Astrocyte (in vitro differentiated cells and primary cell): ENCODE results near the gene FTH1. TPM values are rescaled to one million over a fixed set of nuclear protein-coding genes. Genes with fewer than 3 reads are reported as not detected.

Experiments
- DNase-seq: peaks from one replicate; pipeline ENCODE4 v3.0.0-alpha.2; 2010; ENCODE audit warnings: low read depth
- FAIRE-seq: peaks from 2 replicates; lab custom pipeline; 2011; peaks lifted over from hg19 to GRCh38; lab: Jason Lieb, UNC
- H2AFZ ChIP-seq: 2 replicates; pipeline ENCODE4 v1.6.0; 2012; ENCODE audit warnings: low read depth, low read length, inconsistent platforms
- H3K27ac ChIP-seq: 2 replicates; pipeline ENCODE4 v1.5.1; 2011; ENCODE audit warnings: low read depth, low read length, inconsistent platforms
- H3K27me3 ChIP-seq: 2 replicates; pipeline ENCODE4 v1.6.0; 2011; ENCODE audit warnings: low read length, inconsistent platforms; ENCODE audit not compliant: insufficient read depth
- H3K36me3 ChIP-seq: 2 replicates; pipeline ENCODE4 v1.5.1; 2011; ENCODE audit warnings: low read length, inconsistent platforms; ENCODE audit not compliant: insufficient read depth
- H3K4me1 ChIP-seq: 2 replicates; pipeline ENCODE4 v1.5.1; 2011; ENCODE audit warnings: low read length, inconsistent platforms; ENCODE audit not compliant: insufficient read depth
- H3K4me2 ChIP-seq: 2 replicates; pipeline ENCODE4 v1.6.0; 2012; ENCODE audit warnings: low read length, inconsistent platforms
- H3K4me3 ChIP-seq: 2 replicates; pipeline ENCODE4 v1.5.1; 2011; ENCODE audit warnings: low read depth, mild to moderate bottlenecking, low read length, inconsistent platforms; ENCODE audit not compliant: insufficient read depth
- H3K79me2 ChIP-seq: 2 replicates; pipeline ENCODE4 v1.6.0; 2012; ENCODE audit warnings: mild to moderate bottlenecking, low read length, inconsistent platforms; ENCODE audit not compliant: insufficient read depth
- H3K9ac ChIP-seq: 2 replicates; pipeline ENCODE4 v1.6.0; 2012; ENCODE audit warnings: mild to moderate bottlenecking, low read length, inconsistent platforms
- H3K9me3 ChIP-seq: 2 replicates; pipeline ENCODE4 v1.5.1; 2012; ENCODE audit warnings: low read depth, mild to moderate bottlenecking, low read length, inconsistent platforms; ENCODE audit not compliant: insufficient read depth
- H4K20me1 ChIP-seq: 2 replicates; pipeline ENCODE4 v1.6.0; 2012; ENCODE audit warnings: low read length, inconsistent platforms; ENCODE audit not compliant: insufficient read depth
- H3K27ac Mint-ChIP-seq: one replicate; pipeline ENCODE4 v1.8.0; 2021; ENCODE audit warnings: mild to moderate bottlenecking, mixed read lengths; ENCODE audit not compliant: unreplicated experiment
- H3K27me3 Mint-ChIP-seq: one replicate; pipeline ENCODE4 v1.8.0; 2021; ENCODE audit warnings: low read depth, mixed read lengths; ENCODE audit not compliant: unreplicated experiment
- H3K36me3 Mint-ChIP-seq: one replicate; pipeline ENCODE4 v1.8.0; 2021; ENCODE audit warnings: low read depth, mixed read lengths; ENCODE audit not compliant: unreplicated experiment
- H3K4me1 Mint-ChIP-seq: one replicate; pipeline ENCODE4 v1.8.0; 2021; ENCODE audit warnings: low read depth, mixed read lengths; ENCODE audit not compliant: unreplicated experiment
- H3K4me3 Mint-ChIP-seq: one replicate; pipeline ENCODE4 v1.8.0; 2021; ENCODE audit warnings: mild to moderate bottlenecking, moderate library complexity, mixed read lengths; ENCODE audit not compliant: unreplicated experiment
- H3K9me3 Mint-ChIP-seq: one replicate; pipeline ENCODE4 v1.8.0; 2021; ENCODE audit warnings: mild to moderate bottlenecking, mixed read lengths; ENCODE audit not compliant: unreplicated experiment
- EZH2 ChIP-seq: IDR thresholded peaks from 2 replicates; pipeline ENCODE4 v1.6.1; 2012; ENCODE audit warnings: mild to moderate bottlenecking, low read length, inconsistent platforms; ENCODE audit not compliant: insufficient read depth
- total RNA-seq: library from RNA; stranded (reverse); gene quantifications from 2 replicates; pipeline ENCODE4 v1.2.1, GENCODE V29; 2021
- TF ChIP-seq, protein P1 (sequence below): IDR thresholded peaks from 2 replicates; pipeline ENCODE4 v1.5.1; 2011; ENCODE audit warnings: low read depth, mild to moderate bottlenecking, inconsistent platforms, low read length, moderate library complexity; ENCODE audit not compliant: insufficient read depth

FTH1 gene
- total RNA-seq, 1 donor from 2014 or later = 2,092 TPM

DNA sequence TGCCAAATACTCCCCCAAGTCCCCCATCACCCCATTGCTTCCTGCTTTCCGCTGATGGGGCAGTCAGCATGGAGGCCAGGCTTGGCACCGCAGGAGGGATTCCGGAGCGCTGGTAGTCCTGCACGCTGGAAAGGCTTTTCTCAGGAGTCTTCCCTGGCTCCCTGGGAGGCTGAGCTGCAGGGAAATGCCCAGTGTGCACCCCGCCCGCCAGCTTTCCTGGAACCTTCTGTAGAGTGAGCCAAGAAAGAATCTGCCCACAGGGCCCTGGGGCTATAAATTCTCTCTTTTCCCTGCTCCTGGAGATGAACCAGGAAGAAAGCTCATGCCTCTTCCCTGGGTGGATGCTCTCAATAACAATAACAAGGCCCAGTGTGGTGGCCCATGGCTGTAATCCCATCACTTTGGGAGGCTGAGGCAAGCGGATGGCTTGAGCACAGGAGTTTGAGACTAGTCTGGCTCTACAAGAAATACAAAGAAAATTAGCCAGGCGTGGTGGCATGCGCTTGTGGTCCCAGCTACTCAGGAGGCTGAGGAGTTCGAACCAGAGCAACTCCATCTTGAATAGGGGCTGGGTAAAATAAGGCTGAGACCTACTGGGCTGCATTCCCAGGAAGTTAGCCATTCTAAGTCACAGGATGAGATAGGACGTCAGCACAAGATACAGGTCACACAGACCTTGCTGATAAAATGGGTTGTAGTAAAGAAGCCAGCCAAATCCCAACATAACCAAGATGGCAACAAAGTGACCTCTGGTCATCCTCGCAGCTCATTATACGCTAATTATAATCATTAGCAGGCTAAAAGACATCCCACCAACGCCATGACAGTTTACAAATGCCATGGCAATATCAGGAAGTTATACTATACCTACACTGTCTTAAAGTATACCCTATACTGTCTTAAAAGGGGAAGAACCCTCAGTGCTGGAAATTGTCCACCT, 46.4 kb upstream of the FTH1 start:
- no peaks in the 10 kb centered on the region for H3K4me1 ChIP-seq
- H3K79me2 ChIP-seq = no peaks in the 10 kb centered on the region
- H3K4me3 ChIP-seq = no peak overlapping the region
- FAIRE-seq (no peak), DNase-seq (no peak)
- Mint-ChIP-seq H3K36me3 (no peaks in the 10 kb centered on the region), H3K4me1 (peaks cover 7% of the 10 kb centered on the region), H3K27ac (no peak overlapping the region), H3K4me3 (no peak overlapping the region), H3K9me3 (peaks cover 10% of the 10 kb centered on the region), H3K27me3 (peaks cover 2% of the 10 kb centered on the region)
- H3K27me3 ChIP-seq = peaks cover 2% of the 10 kb centered on the region
- H3K4me2 ChIP-seq = no peak overlapping the region
- H2AFZ ChIP-seq = no peak overlapping the region
- no peak overlapping the region for H3K9ac ChIP-seq
- no peak overlapping the region for H3K27ac ChIP-seq
- TF ChIP-seq, protein P1, sequence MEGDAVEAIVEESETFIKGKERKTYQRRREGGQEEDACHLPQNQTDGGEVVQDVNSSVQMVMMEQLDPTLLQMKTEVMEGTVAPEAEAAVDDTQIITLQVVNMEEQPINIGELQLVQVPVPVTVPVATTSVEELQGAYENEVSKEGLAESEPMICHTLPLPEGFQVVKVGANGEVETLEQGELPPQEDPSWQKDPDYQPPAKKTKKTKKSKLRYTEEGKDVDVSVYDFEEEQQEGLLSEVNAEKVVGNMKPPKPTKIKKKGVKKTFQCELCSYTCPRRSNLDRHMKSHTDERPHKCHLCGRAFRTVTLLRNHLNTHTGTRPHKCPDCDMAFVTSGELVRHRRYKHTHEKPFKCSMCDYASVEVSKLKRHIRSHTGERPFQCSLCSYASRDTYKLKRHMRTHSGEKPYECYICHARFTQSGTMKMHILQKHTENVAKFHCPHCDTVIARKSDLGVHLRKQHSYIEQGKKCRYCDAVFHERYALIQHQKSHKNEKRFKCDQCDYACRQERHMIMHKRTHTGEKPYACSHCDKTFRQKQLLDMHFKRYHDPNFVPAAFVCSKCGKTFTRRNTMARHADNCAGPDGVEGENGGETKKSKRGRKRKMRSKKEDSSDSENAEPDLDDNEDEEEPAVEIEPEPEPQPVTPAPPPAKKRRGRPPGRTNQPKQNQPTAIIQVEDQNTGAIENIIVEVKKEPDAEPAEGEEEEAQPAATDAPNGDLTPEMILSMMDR = no peak
- no peak for TF ChIP-seq EZH2
- H4K20me1 ChIP-seq = no peaks in the 10 kb centered on the region
- H3K36me3 ChIP-seq = no peaks in the 10 kb centered on the region
- no peaks in the 10 kb centered on the region for H3K9me3 ChIP-seq

GRCh38 chr11:62012832-62013461, 45.5 kb upstream of the FTH1 start:
- H3K4me3 Mint-ChIP-seq = peak overlapping the region; percentile 14
- peaks cover 2% of the 10 kb centered on the region for H3K27me3 Mint-ChIP-seq
- Histone ChIP-seq H3K27ac (no peak overlapping the region), H3K9ac (no peak overlapping the region), H4K20me1 (no peaks in the 10 kb centered on the region), H3K27me3 (peaks cover 2% of the 10 kb centered on the region), H3K36me3 (no peaks in the 10 kb centered on the region), H2AFZ (no peak overlapping the region), H3K79me2 (no peaks in the 10 kb centered on the region), H3K4me1 (no peaks in the 10 kb centered on the region), H3K9me3 (no peaks in the 10 kb centered on the region), H3K4me3 (no peak overlapping the region), H3K4me2 (no peak overlapping the region)
- TF ChIP-seq, protein P1 = no peak
- no peak for DNase-seq
- FAIRE-seq = no peak
- peaks cover 10% of the 10 kb centered on the region for H3K9me3 Mint-ChIP-seq
- no peak overlapping the region for H3K27ac Mint-ChIP-seq
- peaks cover 7% of the 10 kb centered on the region for H3K4me1 Mint-ChIP-seq
- no peaks in the 10 kb centered on the region for H3K36me3 Mint-ChIP-seq

- no peaks in the 10 kb centered on the region for H3K9me3 ChIP-seq
- no peak overlapping the region for H3K4me2 ChIP-seq
- peaks cover 2% of the 10 kb centered on the region for H3K27me3 Mint-ChIP-seq
- no peaks in the 10 kb centered on the region for H3K36me3 Mint-ChIP-seq
- no peaks in the 10 kb centered on the region for H3K36me3 ChIP-seq
- peaks cover 2% of the 10 kb centered on the region for H3K27me3 ChIP-seq
- H3K4me3 ChIP-seq = no peak overlapping the region
- no peak overlapping the region for H3K9ac ChIP-seq
- H3K79me2 ChIP-seq = no peaks in the 10 kb centered on the region
- FAIRE-seq (no peak), DNase-seq (peak; percentile 42)
- no peak for TF ChIP-seq EZH2
- TF ChIP-seq, protein P1 = no peak
- peaks cover 7% of the 10 kb centered on the region for H3K4me1 Mint-ChIP-seq
- H3K27ac Mint-ChIP-seq = no peak overlapping the region
- no peak overlapping the region for H2AFZ ChIP-seq
- no peak overlapping the region for H3K27ac ChIP-seq
- peaks cover 10% of the 10 kb centered on the region for H3K9me3 Mint-ChIP-seq
- H3K4me1 ChIP-seq = no peaks in the 10 kb centered on the region
- H4K20me1 ChIP-seq = no peaks in the 10 kb centered on the region
- H3K4me3 Mint-ChIP-seq = peak overlapping the region; percentile 14
Observed at GRCh38 chr11:62012451-62012831, 45.0 kb upstream of the FTH1 start.
